A549 (cell line): ENCODE data around the gene UTP18. TPM values are rescaled to one million over a fixed set of nuclear protein-coding genes. Genes with fewer than 3 reads are reported as not detected.
A peak's percentile ranks its signal among the peaks of the same experiment; 100 is the strongest.

Source experiments
- ATAC-seq, 2 experiments: fragments of 200-7000 bp in 1 of 2; fragments of >200 bp in 1 of 2; cut with Nextera tagmentation in 1 of 2; cut with Tn5 transposase in 1 of 2; 3 replicates each; pipeline versions ENCODE4 v1.8.0 to v1.9.1; 2018 to 2020; ENCODE audit warnings: mild to moderate bottlenecking in 1 of 2, moderate library complexity in 1 of 2
- CTCF ChIA-PET: fragments of 300-600 bp; sonication (Branson Sonifier 250); formaldehyde crosslinking; extraction: SDS; loops from one replicate; lab custom pipeline; 2021; ENCODE audit warnings: antibody characterized with exemption, inconsistent platforms; lab: Yijun Ruan, JAX
- POLR2A ChIA-PET: fragments of 350-600 bp; formaldehyde crosslinking; extraction: SDS; loops from one replicate; lab custom pipeline; 2021; ENCODE audit warnings: antibody characterized with exemption, inconsistent platforms; lab: Yijun Ruan, JAX
- DNase-seq, 2 experiments: peaks; one replicate each; pipeline versions ENCODE4 v3.0.0 to v3.0.0-alpha.2; 2011 to 2016; ENCODE audit warnings: low read depth in 1 of 2, low spot score in 1 of 2
- FAIRE-seq: peaks from 2 replicates; lab custom pipeline; 2011; peaks lifted over from hg19 to GRCh38; lab: Jason Lieb, UNC
- H3K27ac ChIP-seq, 2 experiments: fragments of >200 bp; sonication (Bioruptor Twin); formaldehyde crosslinking; 3 replicates each; pipeline ENCODE4 v1.5.1; 2016 to 2017
- H3K4me1 ChIP-seq: fragments of >200 bp; sonication (Bioruptor Twin); formaldehyde crosslinking; 3 replicates; pipeline ENCODE4 v1.6.1; 2016
- H3K4me2 ChIP-seq: fragments of >200 bp; sonication (Bioruptor Twin); formaldehyde crosslinking; 3 replicates; pipeline ENCODE4 v1.6.1; 2016
- H3K4me3 ChIP-seq: fragments of >200 bp; sonication (Bioruptor Twin); formaldehyde crosslinking; 3 replicates; pipeline ENCODE4 v1.5.1; 2016
- H3K9me3 ChIP-seq: fragments of >200 bp; sonication (Bioruptor Twin); formaldehyde crosslinking; 3 replicates; pipeline ENCODE4 v1.6.1; 2016
- BHLHE40 ChIP-seq: IDR thresholded peaks from 2 replicates; pipeline ENCODE4 v1.6.1; 2012; ENCODE audit warnings: low read depth, low read length, inconsistent platforms
- CBX2 ChIP-seq: fragments of 200-600 bp; sonication (generic); IDR thresholded peaks from 2 replicates; pipeline ENCODE4 v1.6.1; 2016; ENCODE audit warnings: low read depth, mild to moderate bottlenecking, borderline replicate concordance
- CHD4 ChIP-seq: fragments of 200-600 bp; sonication (generic); IDR thresholded peaks from 2 replicates; pipeline ENCODE4 v1.6.1; 2016; ENCODE audit warnings: antibody characterized with exemption, mild to moderate bottlenecking, borderline replicate concordance
- EHF ChIP-seq: fragments of 250-450 bp; sonication (Bioruptor Pico); IDR thresholded peaks from 2 replicates; pipeline ENCODE4 v1.5.0; 2020; ENCODE audit warnings: mild to moderate bottlenecking
- EHMT2 ChIP-seq: fragments of 200-600 bp; sonication (generic); IDR thresholded peaks from 2 replicates; pipeline ENCODE4 v1.6.1; 2016; ENCODE audit warnings: antibody characterized with exemption, low read depth, mild to moderate bottlenecking, moderate library complexity
- ELK1 ChIP-seq: fragments of 150-350 bp; IDR thresholded peaks from 2 replicates; pipeline ENCODE4 v1.6.1; 2014; ENCODE audit warnings: low read depth, mild to moderate bottlenecking, low read length
- EP300 ChIP-seq, 2 experiments: fragments of >200 bp; sonication (Bioruptor Twin); formaldehyde crosslinking; IDR thresholded peaks; 2 replicates in 1 of 2; 3 replicates in 1 of 2; pipeline ENCODE4 v1.6.1; 2016 to 2017
- FOSL2 ChIP-seq, 2 experiments: fragments of 450-650 bp in 1 of 2; fragments of >200 bp in 1 of 2; sonication (Bioruptor Twin) in 1 of 2; formaldehyde crosslinking; IDR thresholded peaks; 2 replicates each; pipeline versions ENCODE4 v1.5.0 to v1.6.1; 2016 to 2020; ENCODE audit warnings: mild to moderate bottlenecking in 1 of 2, moderate library complexity in 1 of 2
- FOXS1 ChIP-seq: fragments of 250-450 bp; sonication (Bioruptor Pico); IDR thresholded peaks from 2 replicates; pipeline ENCODE4 v1.5.0; 2020; ENCODE audit warnings: mild to moderate bottlenecking, moderate library complexity
- HEYL ChIP-seq: fragments of 250-450 bp; sonication (Bioruptor Pico); IDR thresholded peaks from 2 replicates; pipeline ENCODE4 v1.8.0; 2021; ENCODE audit warnings: mild to moderate bottlenecking, moderate library complexity
- HMGXB4 ChIP-seq: fragments of 250-450 bp; sonication (Bioruptor Pico); IDR thresholded peaks from 2 replicates; pipeline ENCODE4 v1.5.0; 2021; ENCODE audit warnings: mild to moderate bottlenecking, moderate library complexity, borderline replicate concordance
- HOXB5 ChIP-seq: fragments of 250-450 bp; sonication (Bioruptor Pico); IDR thresholded peaks from 2 replicates; pipeline ENCODE4 v1.5.0; 2020; ENCODE audit warnings: mild to moderate bottlenecking, moderate library complexity
- JUN ChIP-seq, 2 experiments: fragments of >200 bp; sonication (Bioruptor Twin); formaldehyde crosslinking; IDR thresholded peaks; 2 replicates in 1 of 2; 3 replicates in 1 of 2; pipeline ENCODE4 v1.6.1; 2016 to 2017
- JUNB ChIP-seq: fragments of >200 bp; sonication (Bioruptor Twin); formaldehyde crosslinking; IDR thresholded peaks from 2 replicates; pipeline ENCODE4 v1.6.1; 2016
- KDM1A ChIP-seq: fragments of 200-600 bp; sonication (generic); IDR thresholded peaks from 2 replicates; pipeline ENCODE4 v1.6.1; 2016; ENCODE audit warnings: low read depth, mild to moderate bottlenecking
- NR3C1 ChIP-seq: fragments of >200 bp; sonication (Bioruptor Twin); formaldehyde crosslinking; IDR thresholded peaks from 3 replicates; pipeline ENCODE4 v1.6.1; 2017
- PHF8 ChIP-seq: fragments of 200-600 bp; sonication (generic); IDR thresholded peaks from 2 replicates; pipeline ENCODE4 v1.6.1; 2016; ENCODE audit warnings: low read depth, mild to moderate bottlenecking, antibody characterized with exemption, moderate library complexity, borderline replicate concordance
- POLR2A ChIP-seq: IDR thresholded peaks from 2 replicates; pipeline ENCODE4 v1.6.1; 2012; ENCODE audit warnings: mild to moderate bottlenecking, low read length
- POLR2AphosphoS2 ChIP-seq: conservative IDR thresholded peaks from 2 replicates; pipeline ENCODE4 v1.6.1; 2012; ENCODE audit warnings: low read length, improper control_type of control experiment, inconsistent platforms
- RAD21 ChIP-seq, 2 experiments: fragments of >200 bp in 1 of 2; sonication (Bioruptor Twin) in 1 of 2; formaldehyde crosslinking in 1 of 2; IDR thresholded peaks in 1 of 2; conservative IDR thresholded peaks in 1 of 2; 2 replicates in 1 of 2; 3 replicates in 1 of 2; pipeline ENCODE4 v1.6.1; 2012 to 2018; ENCODE audit warnings: inconsistent platforms in 1 of 2
- RARB ChIP-seq: fragments of 250-450 bp; sonication (Bioruptor Pico); IDR thresholded peaks from 2 replicates; pipeline ENCODE4 v1.8.0; 2021; ENCODE audit warnings: mild to moderate bottlenecking, moderate library complexity
- RCOR1 ChIP-seq: fragments of 150-350 bp; IDR thresholded peaks from 2 replicates; pipeline ENCODE4 v1.6.1; 2014; ENCODE audit warnings: antibody characterized with exemption, low read length, low read depth
- RFX5 ChIP-seq: fragments of 450-650 bp; IDR thresholded peaks from 2 replicates; pipeline ENCODE4 v1.7.1; 2014; ENCODE audit warnings: antibody characterized with exemption, mild to moderate bottlenecking, moderate library complexity
- WGBS: methylation state at CpG from one replicate; pipeline ENCODE4 v1.1.6; 2017; ENCODE audit errors: missing lambda C conversion rate; 5-methylcytosine and 5-hydroxymethylcytosine counted together
- polyA plus RNA-seq, 4 experiments: library from polyadenylated mRNA; depleted of rRNA in 3 of 4; stranded (reverse); fragments of >200 nt; fragmentation: RNase III in 1 of 4; extraction: RNeasy Plus Mini Kit Qiagen cat#74134 plus additional on column Dnase treatment in 1 of 4; gene quantifications; 2 replicates in 3 of 4; 3 replicates in 1 of 4; pipeline ENCODE4 v1.2.3, GENCODE V29; 2011 to 2017
- TF ChIP-seq, protein P1 (sequence below): fragments of 200-600 bp; sonication (generic); IDR thresholded peaks from 2 replicates; pipeline ENCODE4 v1.6.1; 2016; ENCODE audit warnings: antibody characterized with exemption, mild to moderate bottlenecking, moderate library complexity
- TF ChIP-seq, protein P2 (sequence below): IDR thresholded peaks from 2 replicates; pipeline ENCODE4 v1.6.1; 2012
- TF ChIP-seq, protein P3 (sequence below): fragments of >200 bp; sonication (Bioruptor Twin); formaldehyde crosslinking; IDR thresholded peaks from 3 replicates; pipeline ENCODE4 v1.5.1; 2016
- TF ChIP-seq, protein P4 (sequence below): IDR thresholded peaks from 2 replicates; pipeline ENCODE4 v1.6.1; 2012

Gene UTP18
- polyA plus RNA-seq, 2 of the 4 experiments (the other 2 are of a cell fraction): 79.1 to 96.7 TPM

- Histone ChIP-seq H3K4me3 (no peak overlapping the region), H3K4me1 (no peaks in the 10 kb centered on the region), H3K4me2 (no peak overlapping the region), H3K9me3 (no peaks in the 10 kb centered on the region), H3K27ac (no peak overlapping the region)
- DNase-seq: no peak
- no peak for ATAC-seq
- POLR2A ChIA-PET: no interaction called here
- CTCF ChIA-PET: interaction anchor here (0.6 to 2.9 kb wide), 3 partner anchors 10 to 43 kb away, joined by 3 to 9 read pairs (median 5); no protein-coding TSS in a partner anchor
- peak; percentile 18 for FAIRE-seq
- TF ChIP-seq CHD4 (no peak), POLR2AphosphoS2 (no peak), RARB (CRISPR knock-in tag) (no peak), JUNB (no peak), PHF8 (no peak), NR3C1 (no peak), EP300 (IDR thresholded peaks at IDR 0.05) (no peak), CBX2 (no peak), HOXB5 (CRISPR knock-in tag) (no peak), HEYL (CRISPR knock-in tag) (no peak), FOSL2 (IDR thresholded peaks at IDR 0.05) (no peak), FOSL2 (CRISPR knock-in tag; IDR thresholded peaks at IDR 0.05) (no peak), HMGXB4 (CRISPR knock-in tag) (no peak), JUN (IDR thresholded peaks at IDR 0.05) (no peak), RFX5 (no peak), EHF (CRISPR knock-in tag) (no peak), BHLHE40 (no peak)
- TF ChIP-seq, protein P1, sequence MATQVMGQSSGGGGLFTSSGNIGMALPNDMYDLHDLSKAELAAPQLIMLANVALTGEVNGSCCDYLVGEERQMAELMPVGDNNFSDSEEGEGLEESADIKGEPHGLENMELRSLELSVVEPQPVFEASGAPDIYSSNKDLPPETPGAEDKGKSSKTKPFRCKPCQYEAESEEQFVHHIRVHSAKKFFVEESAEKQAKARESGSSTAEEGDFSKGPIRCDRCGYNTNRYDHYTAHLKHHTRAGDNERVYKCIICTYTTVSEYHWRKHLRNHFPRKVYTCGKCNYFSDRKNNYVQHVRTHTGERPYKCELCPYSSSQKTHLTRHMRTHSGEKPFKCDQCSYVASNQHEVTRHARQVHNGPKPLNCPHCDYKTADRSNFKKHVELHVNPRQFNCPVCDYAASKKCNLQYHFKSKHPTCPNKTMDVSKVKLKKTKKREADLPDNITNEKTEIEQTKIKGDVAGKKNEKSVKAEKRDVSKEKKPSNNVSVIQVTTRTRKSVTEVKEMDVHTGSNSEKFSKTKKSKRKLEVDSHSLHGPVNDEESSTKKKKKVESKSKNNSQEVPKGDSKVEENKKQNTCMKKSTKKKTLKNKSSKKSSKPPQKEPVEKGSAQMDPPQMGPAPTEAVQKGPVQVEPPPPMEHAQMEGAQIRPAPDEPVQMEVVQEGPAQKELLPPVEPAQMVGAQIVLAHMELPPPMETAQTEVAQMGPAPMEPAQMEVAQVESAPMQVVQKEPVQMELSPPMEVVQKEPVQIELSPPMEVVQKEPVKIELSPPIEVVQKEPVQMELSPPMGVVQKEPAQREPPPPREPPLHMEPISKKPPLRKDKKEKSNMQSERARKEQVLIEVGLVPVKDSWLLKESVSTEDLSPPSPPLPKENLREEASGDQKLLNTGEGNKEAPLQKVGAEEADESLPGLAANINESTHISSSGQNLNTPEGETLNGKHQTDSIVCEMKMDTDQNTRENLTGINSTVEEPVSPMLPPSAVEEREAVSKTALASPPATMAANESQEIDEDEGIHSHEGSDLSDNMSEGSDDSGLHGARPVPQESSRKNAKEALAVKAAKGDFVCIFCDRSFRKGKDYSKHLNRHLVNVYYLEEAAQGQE: no peak
- TF ChIP-seq, protein P2, sequence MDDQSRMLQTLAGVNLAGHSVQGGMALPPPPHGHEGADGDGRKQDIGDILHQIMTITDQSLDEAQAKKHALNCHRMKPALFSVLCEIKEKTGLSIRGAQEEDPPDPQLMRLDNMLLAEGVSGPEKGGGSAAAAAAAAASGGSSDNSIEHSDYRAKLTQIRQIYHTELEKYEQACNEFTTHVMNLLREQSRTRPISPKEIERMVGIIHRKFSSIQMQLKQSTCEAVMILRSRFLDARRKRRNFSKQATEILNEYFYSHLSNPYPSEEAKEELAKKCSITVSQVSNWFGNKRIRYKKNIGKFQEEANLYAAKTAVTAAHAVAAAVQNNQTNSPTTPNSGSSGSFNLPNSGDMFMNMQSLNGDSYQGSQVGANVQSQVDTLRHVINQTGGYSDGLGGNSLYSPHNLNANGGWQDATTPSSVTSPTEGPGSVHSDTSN: no peak
- TF ChIP-seq, all 56 proteins: peak for 0
- 92% methylated on average over 1 of the region's 1 CpG for WGBS
These were observed 12.5 kb downstream of the UTP18 start for GRCh38 chr17:51272812-51273211.

GRCh38 chr17:51275381-51275780 lies 15.0 kb downstream of the UTP18 start:
- Histone ChIP-seq H3K27ac (no peak overlapping the region), H3K4me2 (no peak overlapping the region), H3K4me1 (no peaks in the 10 kb centered on the region), H3K9me3 (no peaks in the 10 kb centered on the region), H3K4me3 (no peak overlapping the region)
- ATAC-seq: no peak
- ChIA-PET CTCF (interaction anchor here (0.7 kb wide), 2 partner anchors 14 kb away, joined by 3 read pairs; no protein-coding TSS in a partner anchor), POLR2A (no interaction called here)
- 88% methylated on average over 1 of the region's 1 CpG for WGBS
- no peak for FAIRE-seq
- no peak for DNase-seq
- TF ChIP-seq HMGXB4 (CRISPR knock-in tag) (no peak), ELK1 (no peak), POLR2A (no peak), RAD21 (conservative IDR thresholded peaks at IDR 0.05 in 1 of 2, IDR thresholded peaks at IDR 0.05 in 1 of 2) (no peak), RCOR1 (no peak), EP300 (IDR thresholded peaks at IDR 0.05) (no peak), FOXS1 (no peak), KDM1A (no peak), EHMT2 (no peak)
- TF ChIP-seq, protein P3, sequence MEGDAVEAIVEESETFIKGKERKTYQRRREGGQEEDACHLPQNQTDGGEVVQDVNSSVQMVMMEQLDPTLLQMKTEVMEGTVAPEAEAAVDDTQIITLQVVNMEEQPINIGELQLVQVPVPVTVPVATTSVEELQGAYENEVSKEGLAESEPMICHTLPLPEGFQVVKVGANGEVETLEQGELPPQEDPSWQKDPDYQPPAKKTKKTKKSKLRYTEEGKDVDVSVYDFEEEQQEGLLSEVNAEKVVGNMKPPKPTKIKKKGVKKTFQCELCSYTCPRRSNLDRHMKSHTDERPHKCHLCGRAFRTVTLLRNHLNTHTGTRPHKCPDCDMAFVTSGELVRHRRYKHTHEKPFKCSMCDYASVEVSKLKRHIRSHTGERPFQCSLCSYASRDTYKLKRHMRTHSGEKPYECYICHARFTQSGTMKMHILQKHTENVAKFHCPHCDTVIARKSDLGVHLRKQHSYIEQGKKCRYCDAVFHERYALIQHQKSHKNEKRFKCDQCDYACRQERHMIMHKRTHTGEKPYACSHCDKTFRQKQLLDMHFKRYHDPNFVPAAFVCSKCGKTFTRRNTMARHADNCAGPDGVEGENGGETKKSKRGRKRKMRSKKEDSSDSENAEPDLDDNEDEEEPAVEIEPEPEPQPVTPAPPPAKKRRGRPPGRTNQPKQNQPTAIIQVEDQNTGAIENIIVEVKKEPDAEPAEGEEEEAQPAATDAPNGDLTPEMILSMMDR: no peak
- TF ChIP-seq, protein P4, sequence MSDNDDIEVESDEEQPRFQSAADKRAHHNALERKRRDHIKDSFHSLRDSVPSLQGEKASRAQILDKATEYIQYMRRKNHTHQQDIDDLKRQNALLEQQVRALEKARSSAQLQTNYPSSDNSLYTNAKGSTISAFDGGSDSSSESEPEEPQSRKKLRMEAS: no peak
